ENCODE measurements around the gene RAPGEF5. TPM values are rescaled to one million over a fixed set of nuclear protein-coding genes. Genes with fewer than 3 reads are reported as not detected.

Gene RAPGEF5
- total RNA-seq, 3 donors from 2014 or later = 18.7 to 78.0 (median 41.9) TPM

DNA sequence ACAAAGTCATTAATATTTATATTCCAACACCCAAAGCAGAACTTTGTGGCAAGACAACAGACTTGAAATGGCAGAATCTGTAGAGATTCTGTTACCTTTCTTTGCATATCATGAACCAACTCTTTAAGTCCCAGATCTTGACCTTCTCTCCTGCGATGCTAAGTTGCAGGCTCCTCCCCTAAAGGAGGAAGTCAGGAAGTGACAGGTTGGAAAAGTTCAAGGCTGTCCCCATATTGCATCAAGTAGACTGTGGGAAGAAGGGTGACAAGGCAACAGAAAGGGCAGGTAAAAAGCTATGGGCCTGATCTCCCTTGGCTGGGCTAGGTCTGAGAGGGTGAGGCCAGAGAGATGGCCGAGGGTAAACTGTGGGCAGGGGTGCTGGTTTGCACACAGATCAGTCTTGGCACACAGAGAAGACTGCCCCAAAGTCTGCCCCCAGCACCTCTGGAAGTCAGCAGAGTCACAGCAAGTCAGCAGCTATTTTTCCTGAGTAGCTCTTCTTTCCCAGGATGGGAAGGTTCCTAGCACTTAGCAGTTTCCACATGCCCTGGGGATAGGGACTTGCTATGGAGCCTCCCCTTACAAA is 115.1 kb downstream of the RAPGEF5 start:
- DNase-seq (ENCODE audit: low spot score in 2 of 2) = no peak
- Histone ChIP-seq H3K4me1 (no peaks in the 10 kb centered on the region), H3K9me3 (no peaks in the 10 kb centered on the region), H3K27me3 (no peaks in the 10 kb centered on the region), H3K36me3 (no peaks in the 10 kb centered on the region), H3K27ac (no peak overlapping the region), H3K4me3 (no peak overlapping the region)
- intact Hi-C loops (cut with DNase I; ENCODE audit: low total_unique reads) = no loop called here
- TF ChIP-seq CTCF (IDR thresholded peaks at IDR 0.05) (no peak), POLR2AphosphoS5 (IDR thresholded peaks at IDR 0.05) (no peak), POLR2A (IDR thresholded peaks at IDR 0.05) (no peak)

DNA sequence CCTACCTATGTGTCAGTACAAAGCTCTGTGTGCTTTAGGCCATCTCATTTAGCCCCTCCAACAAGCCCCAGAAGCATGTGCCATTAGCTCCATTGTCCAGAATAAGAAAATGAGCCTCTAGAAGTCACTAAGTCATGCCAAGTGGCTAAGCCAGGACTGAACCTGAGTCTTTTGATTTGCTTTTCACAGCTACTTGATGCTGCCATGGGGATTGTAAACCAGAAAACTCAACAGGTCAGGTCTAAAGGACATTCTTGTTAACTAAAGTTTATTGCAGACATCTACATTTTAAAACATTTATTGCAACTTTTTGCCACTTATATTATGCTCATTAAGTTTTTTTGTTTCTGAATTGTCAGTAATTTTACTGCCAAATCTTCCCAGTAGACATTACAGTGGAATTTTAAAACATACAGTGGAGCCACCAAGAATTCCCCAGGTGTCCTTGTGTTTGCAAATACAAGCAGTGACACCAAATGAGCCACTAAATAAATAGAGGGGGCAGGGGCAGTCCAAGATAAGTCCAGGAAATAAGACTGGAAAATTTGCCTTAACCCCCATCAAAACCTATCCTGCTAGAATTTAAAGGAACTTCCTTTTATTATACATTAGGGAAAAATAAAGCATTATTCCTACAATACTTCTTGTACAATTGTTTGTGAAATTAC is 115.9 kb downstream of the RAPGEF5 start:
- H3K36me3 ChIP-seq = no peaks in the 10 kb centered on the region
- no peak overlapping the region for H3K4me3 ChIP-seq
- no peak for DNase-seq (ENCODE audit: low spot score in 2 of 2)
- TF ChIP-seq POLR2A (IDR thresholded peaks at IDR 0.05) (no peak), POLR2AphosphoS5 (IDR thresholded peaks at IDR 0.05) (no peak), CTCF (IDR thresholded peaks at IDR 0.05) (no peak)
- no peak overlapping the region for H3K27ac ChIP-seq
- H3K4me1 ChIP-seq = no peaks in the 10 kb centered on the region
- no peaks in the 10 kb centered on the region for H3K27me3 ChIP-seq
- no peaks in the 10 kb centered on the region for H3K9me3 ChIP-seq
- intact Hi-C loops (cut with DNase I; ENCODE audit: low total_unique reads) = no loop called here

- Histone ChIP-seq H3K9me3 (no peaks in the 10 kb centered on the region), H3K27me3 (no peaks in the 10 kb centered on the region), H3K4me1 (no peaks in the 10 kb centered on the region), H3K27ac (no peak overlapping the region), H3K4me3 (no peak overlapping the region), H3K36me3 (no peaks in the 10 kb centered on the region)
- DNase-seq (ENCODE audit: low spot score in 2 of 2) = no peak
- TF ChIP-seq CTCF (IDR thresholded peaks at IDR 0.05) (no peak), POLR2AphosphoS5 (IDR thresholded peaks at IDR 0.05) (no peak), POLR2A (IDR thresholded peaks at IDR 0.05) (no peak)
- intact Hi-C loops (cut with DNase I; ENCODE audit: low total_unique reads) = no loop called here
Observed at GRCh38 chr7:22238354-22239311, 118.3 kb downstream of the RAPGEF5 start.

- Histone ChIP-seq H3K9me3 (no peaks in the 10 kb centered on the region), H3K27ac (no peak overlapping the region), H3K4me1 (no peaks in the 10 kb centered on the region), H3K4me3 (no peak overlapping the region), H3K27me3 (no peaks in the 10 kb centered on the region), H3K36me3 (no peaks in the 10 kb centered on the region)
- no peak for DNase-seq (ENCODE audit: low spot score in 2 of 2)
- TF ChIP-seq POLR2A (IDR thresholded peaks at IDR 0.05) (no peak), CTCF (IDR thresholded peaks at IDR 0.05) (no peak), POLR2AphosphoS5 (IDR thresholded peaks at IDR 0.05) (no peak)
- intact Hi-C loops (cut with DNase I; ENCODE audit: low total_unique reads) = no loop called here
Observed at GRCh38 chr7:22235134-22235533, 121.8 kb downstream of the RAPGEF5 start.

GRCh38 chr7:22234227-22234626 is 122.7 kb downstream of the RAPGEF5 start:
- DNase-seq (ENCODE audit: low spot score in 2 of 2) = no peak
- no peak overlapping the region for H3K27ac ChIP-seq
- no peak for TF ChIP-seq CTCF (IDR thresholded peaks at IDR 0.05)
- no peak for TF ChIP-seq POLR2A (IDR thresholded peaks at IDR 0.05)
- TF ChIP-seq POLR2AphosphoS5 (IDR thresholded peaks at IDR 0.05) = no peak
- no peak overlapping the region for H3K4me3 ChIP-seq
- H3K4me1 ChIP-seq = no peaks in the 10 kb centered on the region
- H3K27me3 ChIP-seq = no peaks in the 10 kb centered on the region
- H3K9me3 ChIP-seq = no peaks in the 10 kb centered on the region
- no peaks in the 10 kb centered on the region for H3K36me3 ChIP-seq
- intact Hi-C loops (cut with DNase I; ENCODE audit: low total_unique reads) = no loop called here
